NCI-H446 treated with DMSO at 0.1 percent for 48 hours (cell line): Measurements from ENCODE around the gene LMO2.

Source experiments
- DNase-seq: peaks from one replicate; lab custom pipeline; 2025; lab: John Stamatoyannopoulos, UW

The LMO2 gene

DNA sequence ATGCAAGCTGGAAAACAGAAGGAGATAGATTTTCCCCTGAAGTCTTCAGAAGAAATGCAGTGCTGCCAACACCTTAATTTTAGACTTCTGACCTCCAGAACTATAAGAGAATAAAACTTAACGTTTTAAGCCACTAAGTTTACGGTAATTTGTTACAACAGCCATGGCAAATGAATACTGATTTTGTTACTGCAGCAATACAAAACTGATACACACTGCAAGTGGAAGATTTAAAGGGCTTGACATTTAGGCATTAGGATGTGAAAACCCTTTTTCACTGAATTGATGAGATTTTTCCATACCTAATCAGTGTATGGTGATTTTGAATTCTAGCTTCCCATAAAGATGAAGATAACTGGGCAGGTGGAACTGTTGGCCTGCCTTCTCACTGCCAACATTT is 22.1 kb upstream of the LMO2 start:
- DNase-seq: no peak

DNA sequence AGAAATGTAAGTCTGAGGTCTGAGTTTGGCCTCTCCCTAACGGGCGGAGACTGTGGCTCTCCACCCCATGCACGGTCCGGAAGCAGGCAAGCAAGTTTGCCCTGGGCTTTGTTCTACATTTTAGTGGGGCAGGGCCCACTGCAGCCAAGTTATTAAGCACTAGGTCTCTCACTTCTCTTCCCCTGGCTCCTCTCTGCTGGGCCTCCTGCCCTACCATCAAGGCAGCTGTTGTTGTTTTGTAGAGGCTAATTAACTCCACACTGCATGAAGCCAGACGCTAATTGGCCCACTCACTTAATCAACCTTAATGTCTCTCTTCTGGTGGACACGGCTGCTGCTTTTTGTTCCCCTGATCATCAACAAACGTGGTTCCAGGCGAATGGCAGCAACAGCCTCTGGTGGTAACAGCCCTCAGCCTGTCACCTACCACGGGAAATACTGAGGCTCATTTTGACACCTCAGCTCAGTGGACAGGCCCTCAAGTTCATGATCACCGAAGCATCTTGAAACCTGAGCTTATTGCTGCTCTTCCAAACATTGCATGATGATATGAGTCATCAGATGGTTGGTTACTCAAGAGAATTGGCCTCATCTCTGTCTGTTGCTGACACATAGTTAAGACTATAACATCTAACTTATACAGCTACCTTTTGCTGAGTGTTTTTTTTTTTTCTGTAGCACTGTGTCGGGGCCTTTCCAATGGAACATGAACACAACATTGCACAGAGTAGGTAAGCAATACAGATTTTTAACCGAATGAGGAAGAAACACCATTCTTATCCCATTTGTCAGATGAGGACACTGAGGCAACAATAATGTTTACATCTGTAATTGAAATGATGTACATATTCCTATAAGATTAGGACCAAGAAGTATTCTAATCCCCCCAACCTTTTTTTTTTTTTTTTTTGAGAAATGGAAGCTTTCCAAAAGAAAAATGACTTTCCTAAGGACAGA is 20.8 kb upstream of the LMO2 start:
- peak; percentile 98 for DNase-seq

GRCh38 chr11:33910958-33911339 is 19.1 kb upstream of the LMO2 start:
- no peak for DNase-seq

DNA sequence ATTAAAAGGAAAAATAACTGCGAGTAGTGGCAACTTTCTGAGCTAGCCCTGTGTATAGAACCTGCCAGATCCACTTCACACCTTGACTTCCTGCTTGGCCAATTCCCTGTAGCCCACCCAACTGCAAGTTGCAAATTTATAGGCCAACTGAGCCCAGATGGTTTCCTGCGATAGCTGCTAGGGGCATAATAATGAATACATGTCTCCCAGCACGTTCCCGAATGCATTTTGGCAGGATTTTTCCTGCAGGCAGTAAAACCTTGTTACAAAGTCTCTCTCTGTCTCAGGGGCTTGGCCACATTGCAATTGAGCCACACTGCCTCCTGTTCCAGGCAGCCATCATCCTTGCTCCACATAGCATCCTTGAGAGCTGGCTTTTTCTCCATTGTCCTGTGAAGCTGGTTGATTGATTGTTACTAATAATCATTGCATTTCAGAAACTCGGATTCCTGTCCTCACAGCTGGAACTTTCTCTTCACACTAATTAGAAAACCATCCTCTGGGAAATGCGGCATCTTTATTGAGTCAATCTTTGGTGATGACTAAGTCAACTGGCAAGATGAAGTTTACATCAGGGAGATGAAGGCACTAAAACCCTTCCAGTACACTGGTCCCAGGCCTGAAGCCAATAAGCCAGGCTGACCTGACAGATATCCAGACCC is 18.6 kb upstream of the LMO2 start:
- peak; percentile 68 for DNase-seq

GRCh38 chr11:33909552-33909951 is 17.7 kb upstream of the LMO2 start:
- no peak for DNase-seq

DNA sequence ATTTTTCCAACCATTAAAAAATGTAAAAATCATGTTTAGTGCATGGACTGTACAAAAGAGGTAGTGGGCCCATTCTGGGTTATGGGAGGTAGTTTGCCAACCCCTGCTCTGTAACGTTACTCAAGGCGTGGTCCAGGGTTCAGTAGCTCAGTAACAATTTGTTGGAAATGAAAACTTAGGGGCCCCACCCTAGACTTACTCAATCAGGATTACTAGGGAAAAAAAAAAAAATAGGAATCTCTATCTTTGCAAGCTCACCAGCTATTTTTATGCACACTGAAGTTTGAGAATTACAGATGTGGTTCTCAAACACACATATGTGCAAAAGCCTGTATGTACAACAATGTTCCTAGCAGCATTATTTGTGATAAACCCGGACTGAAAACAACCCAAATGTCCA is 17.3 kb upstream of the LMO2 start:
- no peak for DNase-seq

- no peak for DNase-seq
Observed at GRCh38 chr11:33907421-33907820, 15.5 kb upstream of the LMO2 start.

GRCh38 chr11:33906484-33907186 is 14.8 kb upstream of the LMO2 start:
- no peak for DNase-seq

- DNase-seq: no peak
Observed at GRCh38 chr11:33904102-33904501, 12.2 kb upstream of the LMO2 start.

DNA sequence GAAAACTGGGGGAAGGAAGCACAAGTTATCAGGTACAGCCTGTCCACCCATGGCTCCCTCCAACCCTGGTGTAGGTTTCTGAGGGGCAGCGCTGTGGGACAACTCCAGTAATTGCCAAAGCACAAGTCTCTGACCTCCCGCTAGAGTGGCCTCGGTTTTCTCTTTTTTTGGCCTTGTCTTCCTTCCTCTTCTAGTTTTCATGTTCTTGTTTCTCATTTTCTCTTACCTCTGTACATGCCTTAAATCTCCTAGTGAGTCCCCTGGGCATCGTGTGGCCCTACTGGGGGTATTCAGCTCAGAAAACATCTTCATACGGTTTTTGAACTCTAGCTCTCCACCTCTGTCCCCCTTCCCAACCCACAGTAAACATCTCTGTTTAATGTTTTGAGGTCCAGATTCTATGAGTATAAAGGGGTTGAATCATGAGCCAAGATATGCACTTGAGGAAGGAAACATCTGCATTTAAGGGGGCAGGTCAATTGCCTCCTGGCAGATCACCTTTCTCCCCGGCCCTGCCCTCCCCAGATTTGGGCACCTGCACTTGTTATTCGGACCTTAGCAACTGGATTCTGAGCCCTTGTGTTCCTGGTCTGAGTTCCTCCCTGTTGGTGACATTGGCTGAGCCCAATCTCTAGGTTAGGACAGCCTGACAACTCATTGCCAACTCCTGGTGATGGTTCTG is 8.4 kb upstream of the LMO2 start:
- DNase-seq: no peak

- DNase-seq: peak; percentile 96
Observed at GRCh38 chr11:33899400-33900037, 7.6 kb upstream of the LMO2 start.

DNA sequence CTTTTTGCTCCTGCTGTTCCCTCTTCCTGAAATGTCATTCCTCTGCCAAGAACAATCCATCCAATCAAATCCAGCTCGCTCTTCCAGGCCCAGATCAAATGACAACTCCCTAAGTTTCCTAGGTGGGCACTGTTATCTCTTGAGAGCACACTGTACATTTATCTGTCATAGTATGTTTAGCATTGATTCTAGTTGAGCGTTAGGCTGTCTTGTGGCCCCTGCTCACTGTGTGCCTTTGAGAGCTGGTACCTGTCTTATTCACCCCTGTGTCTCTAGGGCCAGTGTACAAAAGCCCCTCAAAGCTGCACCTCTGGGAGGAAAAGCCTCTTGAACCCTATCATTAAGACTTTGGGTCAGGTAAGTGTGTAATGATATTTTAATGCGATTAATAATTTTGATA is 7.1 kb upstream of the LMO2 start:
- DNase-seq: no peak

DNA sequence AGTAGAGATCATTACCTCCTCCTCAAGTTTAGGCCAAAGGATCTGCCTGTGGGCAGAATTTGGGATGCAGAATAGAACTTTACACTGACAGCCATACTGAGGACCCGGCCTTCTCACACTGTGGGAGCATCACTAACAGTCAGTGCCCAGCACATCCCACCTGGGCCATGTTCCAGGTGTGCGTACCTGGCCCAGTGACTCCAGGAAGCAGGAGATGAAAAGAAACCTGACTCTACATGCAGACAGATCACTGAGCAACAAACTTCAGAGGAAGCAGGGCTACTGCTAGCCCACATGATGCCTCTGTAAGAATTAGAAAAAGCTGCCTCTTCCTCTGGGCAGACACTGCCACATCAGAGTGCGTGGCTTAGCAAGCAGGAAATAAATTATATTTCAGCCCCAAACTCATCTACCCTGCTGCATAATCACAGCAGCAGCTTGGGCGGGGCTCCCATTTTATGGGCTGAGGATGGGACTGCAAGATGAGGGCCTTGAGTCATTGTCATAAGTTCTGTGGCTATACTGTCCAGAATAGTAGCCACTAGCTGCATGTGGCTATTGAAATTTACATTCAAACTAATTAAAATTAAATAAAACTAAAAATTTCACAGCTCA is 6.0 kb upstream of the LMO2 start:
- DNase-seq: no peak

- no peak for DNase-seq
Observed at GRCh38 chr11:33896911-33897310, 5.0 kb upstream of the LMO2 start.

DNA sequence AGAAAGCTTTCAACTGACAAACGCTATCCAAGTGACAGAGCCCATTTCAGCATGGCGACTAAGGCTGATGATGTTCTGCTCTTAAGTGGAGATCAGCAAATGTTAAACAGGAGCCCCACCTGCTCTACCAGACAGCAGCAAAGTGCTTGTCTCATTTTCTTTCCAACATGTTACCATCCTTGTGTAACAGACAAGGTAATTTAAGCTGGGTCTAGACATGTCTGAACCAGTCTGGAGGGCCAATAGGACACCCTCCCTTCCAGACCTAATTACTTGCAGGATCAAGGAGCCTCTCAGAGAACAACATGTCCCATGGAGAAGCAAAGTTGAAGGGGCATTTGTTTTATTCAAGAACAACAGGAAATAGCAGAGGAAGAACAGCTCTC is 3.9 kb upstream of the LMO2 start:
- DNase-seq: no peak

GRCh38 chr11:33894398-33894746 is 2.5 kb upstream of the LMO2 start:
- DNase-seq: no peak

DNA sequence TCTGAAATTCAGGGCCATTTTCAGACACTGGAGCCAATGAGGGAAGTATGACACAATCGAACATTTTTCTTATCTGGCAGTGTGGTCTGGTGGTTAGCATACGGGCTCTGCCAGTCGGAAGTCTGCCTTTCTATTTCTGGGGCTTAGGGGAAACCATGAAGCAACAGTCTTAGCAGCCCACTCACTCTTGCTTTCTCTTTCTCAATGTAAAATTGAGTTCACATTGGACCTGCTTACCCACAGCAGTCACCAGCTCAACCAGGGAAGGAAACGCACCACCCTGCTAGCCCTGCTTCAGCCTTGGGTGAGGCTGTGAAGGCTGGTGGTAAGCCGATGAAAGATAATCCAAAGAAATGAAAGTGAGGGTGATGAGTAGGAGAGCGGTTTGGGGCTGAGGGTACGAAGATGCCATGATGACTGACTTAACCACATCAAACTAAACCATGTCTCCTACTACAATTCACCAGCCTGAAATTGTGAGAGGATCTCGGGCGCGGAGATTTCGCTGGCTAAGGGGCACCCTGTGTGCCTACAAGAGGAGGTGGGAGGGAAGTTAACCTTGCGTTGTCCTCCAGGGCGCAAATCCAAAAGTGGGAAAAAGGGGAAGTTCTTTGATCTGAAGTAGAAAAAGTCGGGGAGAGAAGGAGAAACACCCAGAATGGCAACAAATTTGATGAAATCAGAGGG is 2.0 kb upstream of the LMO2 start:
- DNase-seq: no peak

GRCh38 chr11:33892906-33893594 is 1.2 kb upstream of the LMO2 start:
- no peak for DNase-seq

- DNase-seq: no peak
Observed at GRCh38 chr11:33889821-33890378, 2.0 kb downstream of the LMO2 start.

DNA sequence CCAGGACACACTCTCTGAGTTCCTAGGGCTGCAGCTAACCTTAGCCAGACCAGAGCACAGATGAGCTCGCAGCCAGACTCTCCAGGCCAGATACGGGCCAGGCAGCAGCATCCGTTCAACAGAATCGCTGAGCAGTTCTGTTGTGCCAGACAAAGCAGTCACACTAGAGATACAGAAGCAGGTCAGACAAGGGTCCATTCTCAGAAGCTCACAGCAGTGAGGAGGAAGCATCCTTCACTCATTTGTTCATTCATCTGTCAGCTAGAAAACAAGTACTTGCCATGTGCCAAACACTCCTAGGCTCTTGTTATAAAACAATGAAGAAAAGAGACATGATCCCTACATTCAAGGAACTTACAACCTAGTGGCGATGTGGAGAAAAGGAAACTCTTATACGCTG is 2.6 kb downstream of the LMO2 start:
- DNase-seq: no peak
